Stimulated activated naive B cell treated with anti-CD40 and anti-IgM and Interleukin-4, amounts not matched to agents 10 μg/mL and 1 μg/mL and 100 μg/mL, for 72 hours (primary cell): ENCODE results near the gene PHLDB1.

Source experiments
- ATAC-seq, 2 donors: fragments of 150-1000 bp; cut with Tn5 transposase; replicated peaks; 2 replicates each; pipeline ENCODE4 v1.10.0; 2021; ENCODE audit warnings: moderate library complexity in 1 of 2
- DNase-seq: peaks from one replicate; pipeline ENCODE4 v3.0.0; 2021
- H3K27ac Mint-ChIP-seq: one replicate; pipeline ENCODE4 v1.8.0; 2022; ENCODE audit warnings: mild to moderate bottlenecking, mixed read lengths
- H3K27me3 Mint-ChIP-seq, 2 donors: one replicate each; pipeline ENCODE4 v1.8.0; 2022; ENCODE audit warnings: mixed read lengths in 2 of 2
- H3K36me3 Mint-ChIP-seq, 2 donors: one replicate each; pipeline ENCODE4 v1.8.0; 2022; ENCODE audit warnings: mixed read lengths in 2 of 2, mild to moderate bottlenecking in 1 of 2
- H3K4me1 Mint-ChIP-seq, 2 donors: one replicate each; pipeline ENCODE4 v1.8.0; 2022; ENCODE audit warnings: mixed read lengths in 2 of 2, mild to moderate bottlenecking in 1 of 2
- H3K4me3 Mint-ChIP-seq, 2 donors: one replicate each; pipeline ENCODE4 v1.8.0; 2022; ENCODE audit warnings: mild to moderate bottlenecking in 2 of 2, mixed read lengths in 2 of 2, moderate library complexity in 1 of 2
- H3K9me3 Mint-ChIP-seq, 2 donors: one replicate each; pipeline ENCODE4 v1.8.0; 2022; ENCODE audit warnings: mixed read lengths in 2 of 2, mild to moderate bottlenecking in 1 of 2

The PHLDB1 gene

GRCh38 chr11:118659953-118660680, 52.7 kb downstream of the PHLDB1 start:
- Mint-ChIP-seq H3K36me3 (no peaks in the 10 kb centered on the region), H3K27me3 (peaks cover 5 to 7% of the 10 kb centered on the region in 2 donors), H3K27ac (no peak overlapping the region), H3K4me3 (no peak overlapping the region), H3K9me3 (no peaks in the 10 kb centered on the region), H3K4me1 (peaks cover 5 to 9% of the 10 kb centered on the region in 2 donors)
- DNase-seq (no peak), ATAC-seq (no peak)

DNA sequence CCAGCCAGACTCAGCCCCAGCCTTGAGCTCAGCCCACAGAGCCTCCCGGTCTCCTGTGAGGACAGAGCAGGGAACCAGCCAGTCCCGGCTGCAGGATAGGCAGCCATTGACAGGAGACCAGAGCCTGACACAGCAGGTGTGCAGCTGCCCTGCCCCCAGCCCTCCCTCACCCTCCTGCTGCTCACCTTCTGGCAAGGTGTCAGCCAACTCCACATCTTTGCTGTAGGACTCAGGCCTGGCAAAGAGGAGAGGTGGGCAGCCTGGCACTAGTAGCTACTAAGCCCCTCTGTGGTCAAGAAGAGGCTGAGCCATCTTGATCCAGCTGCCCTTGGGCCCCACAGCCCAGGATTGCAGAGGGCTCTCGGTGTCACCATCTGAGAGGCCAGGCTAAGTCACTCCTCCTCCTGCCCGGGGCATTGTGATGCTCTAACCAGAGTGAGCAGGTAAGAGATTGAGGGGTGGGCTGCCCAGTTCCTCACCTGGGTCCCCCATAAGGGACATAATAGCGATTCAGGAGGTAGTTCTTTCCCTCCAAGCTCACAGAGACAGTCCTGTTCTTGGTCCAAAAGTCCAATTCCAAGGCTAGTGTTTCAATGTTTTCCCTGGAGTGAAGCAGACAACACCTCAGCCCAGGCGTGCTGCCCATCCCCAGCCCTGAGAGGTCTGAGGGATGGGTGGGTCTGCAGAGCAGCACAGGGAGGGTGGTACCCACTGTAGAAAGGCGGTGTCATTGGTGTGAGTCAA, 53.4 kb downstream of the PHLDB1 start:
- Mint-ChIP-seq H3K9me3 (no peaks in the 10 kb centered on the region), H3K27me3 (peaks cover 5 to 7% of the 10 kb centered on the region in 2 donors), H3K4me3 (no peak overlapping the region), H3K4me1 (peaks cover 5 to 9% of the 10 kb centered on the region in 2 donors), H3K27ac (no peak overlapping the region), H3K36me3 (no peaks in the 10 kb centered on the region)
- DNase-seq (no peak), ATAC-seq (no peak)

- no peak overlapping the region for H3K4me3 Mint-ChIP-seq
- peaks cover 5 to 9% of the 10 kb centered on the region in 2 donors for H3K4me1 Mint-ChIP-seq
- ATAC-seq (no peak), DNase-seq (no peak)
- no peaks in the 10 kb centered on the region for H3K9me3 Mint-ChIP-seq
- H3K36me3 Mint-ChIP-seq, result no peaks in the 10 kb centered on the region
- no peak overlapping the region for H3K27ac Mint-ChIP-seq
- peaks cover 5 to 7% of the 10 kb centered on the region in 2 donors for H3K27me3 Mint-ChIP-seq
Measured at GRCh38 chr11:118661425-118662301, 54.2 kb downstream of the PHLDB1 start.

- no peak overlapping the region for H3K4me3 Mint-ChIP-seq
- DNase-seq (no peak), ATAC-seq (no peak)
- H3K27me3 Mint-ChIP-seq, result peaks cover 5 to 7% of the 10 kb centered on the region in 2 donors
- peaks cover 5 to 9% of the 10 kb centered on the region in 2 donors for H3K4me1 Mint-ChIP-seq
- no peak overlapping the region for H3K27ac Mint-ChIP-seq
- H3K9me3 Mint-ChIP-seq, result no peaks in the 10 kb centered on the region
- H3K36me3 Mint-ChIP-seq, result no peaks in the 10 kb centered on the region
Measured at GRCh38 chr11:118662401-118663271, 55.2 kb downstream of the PHLDB1 start.

DNA sequence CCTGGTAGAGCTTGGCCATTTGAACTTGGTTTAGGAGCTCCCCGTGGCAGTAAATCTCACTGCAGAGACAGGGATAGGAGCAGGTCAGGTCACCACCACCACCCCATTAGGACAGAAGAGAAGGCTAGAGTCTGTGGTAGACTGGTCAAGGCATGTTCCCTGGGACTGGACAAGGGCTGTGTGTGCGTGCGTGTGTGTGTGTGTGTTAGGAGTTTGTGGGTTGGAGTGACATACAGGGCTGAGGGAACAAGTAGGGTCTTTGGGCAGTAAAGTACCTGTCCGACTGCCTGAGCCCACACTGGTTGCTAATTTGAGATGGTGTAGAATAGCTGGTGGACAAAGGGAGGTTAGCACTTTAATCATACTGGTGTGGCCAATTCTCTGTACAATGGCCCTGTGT, 56.0 kb downstream of the PHLDB1 start:
- H3K27me3 Mint-ChIP-seq, result peaks cover 5 to 7% of the 10 kb centered on the region in 2 donors

DNA sequence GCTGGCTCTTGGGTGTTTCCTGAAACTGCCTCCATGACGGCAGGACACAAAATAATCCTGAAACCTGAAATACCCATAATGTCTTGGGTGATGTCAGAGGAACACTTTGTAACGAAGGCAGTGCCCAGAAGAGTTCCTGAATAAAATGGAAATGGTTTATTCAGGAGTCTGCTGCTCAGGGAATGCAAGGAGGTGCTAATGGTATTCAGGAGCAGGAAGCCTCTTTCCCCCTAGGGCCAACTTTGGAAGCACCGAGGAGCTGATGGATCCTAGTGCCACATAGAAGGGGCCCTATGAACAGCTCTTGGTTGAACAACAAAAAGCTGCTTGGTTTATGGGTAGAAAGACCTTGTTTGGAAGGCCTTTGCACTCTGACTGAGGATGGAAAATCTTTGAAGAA, 56.5 kb downstream of the PHLDB1 start:
- H3K36me3 Mint-ChIP-seq, result no peaks in the 10 kb centered on the region
- peaks cover 7 to 10% of the 10 kb centered on the region in 2 donors for H3K27me3 Mint-ChIP-seq
- ATAC-seq (no peak), DNase-seq (no peak)
- peaks cover 5 to 9% of the 10 kb centered on the region in 2 donors for H3K4me1 Mint-ChIP-seq
- H3K27ac Mint-ChIP-seq, result no peak overlapping the region
- H3K9me3 Mint-ChIP-seq, result no peaks in the 10 kb centered on the region
- H3K4me3 Mint-ChIP-seq, result no peak overlapping the region

More for the DNA sequence above, 56.0 kb downstream of the PHLDB1 start:
- Mint-ChIP-seq H3K36me3 (no peaks in the 10 kb centered on the region), H3K9me3 (no peaks in the 10 kb centered on the region), H3K27ac (no peak overlapping the region), H3K4me1 (peaks cover 5 to 9% of the 10 kb centered on the region in 2 donors), H3K4me3 (no peak overlapping the region)
- ATAC-seq (no peak), DNase-seq (no peak)

GRCh38 chr11:118666371-118666770, 59.0 kb downstream of the PHLDB1 start:
- H3K27ac Mint-ChIP-seq, result no peak overlapping the region
- no peak for DNase-seq
- peaks cover 5 to 6% of the 10 kb centered on the region in 2 donors for H3K9me3 Mint-ChIP-seq
- no peaks in the 10 kb centered on the region for H3K4me1 Mint-ChIP-seq
- no peak overlapping the region for H3K4me3 Mint-ChIP-seq
- no peak for ATAC-seq
- peaks cover 14 to 26% of the 10 kb centered on the region in 2 donors for H3K27me3 Mint-ChIP-seq
- H3K36me3 Mint-ChIP-seq, result peaks cover 0 to under 1% of the 10 kb centered on the region in 2 donors

DNA sequence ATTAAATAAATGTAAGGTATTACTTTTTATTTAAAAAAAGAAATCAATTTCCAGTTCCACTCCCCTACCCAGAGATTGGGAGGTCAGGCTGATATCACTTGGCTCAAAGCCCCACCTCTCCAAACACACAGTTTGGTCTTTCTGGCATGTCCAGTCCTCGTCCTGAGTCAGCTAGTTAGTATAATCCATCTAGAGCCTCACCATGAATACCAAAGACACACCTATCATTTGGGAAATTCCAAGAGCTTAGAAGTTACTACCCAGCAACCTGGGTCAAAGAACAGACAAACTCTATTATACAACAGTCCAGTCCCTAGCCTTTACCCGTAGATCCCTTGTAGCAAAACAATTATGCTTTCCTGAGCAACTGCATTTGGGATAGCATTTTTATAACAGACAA, 62.6 kb downstream of the PHLDB1 start:
- H3K9me3 Mint-ChIP-seq, result peaks cover 7% of the 10 kb centered on the region in 2 donors
- no peak for ATAC-seq
- no peak overlapping the region for H3K27ac Mint-ChIP-seq
- DNase-seq, result no peak
- H3K4me3 Mint-ChIP-seq, result no peak overlapping the region
- no peaks in the 10 kb centered on the region for H3K4me1 Mint-ChIP-seq
- peaks cover 0 to 2% of the 10 kb centered on the region in 2 donors for H3K36me3 Mint-ChIP-seq
- peaks cover 7 to 29% of the 10 kb centered on the region in 2 donors for H3K27me3 Mint-ChIP-seq

- H3K27me3 Mint-ChIP-seq, result peaks cover 9 to 29% of the 10 kb centered on the region in 2 donors
- H3K9me3 Mint-ChIP-seq, result peaks cover 7% of the 10 kb centered on the region in 2 donors
- H3K36me3 Mint-ChIP-seq, result peaks cover 0 to 2% of the 10 kb centered on the region in 2 donors
- H3K4me1 Mint-ChIP-seq, result no peaks in the 10 kb centered on the region
- H3K4me3 Mint-ChIP-seq, result no peak overlapping the region
- DNase-seq, result no peak
- ATAC-seq, result no peak
- H3K27ac Mint-ChIP-seq, result no peak overlapping the region
Measured at GRCh38 chr11:118671254-118671653, 63.8 kb downstream of the PHLDB1 start.

DNA sequence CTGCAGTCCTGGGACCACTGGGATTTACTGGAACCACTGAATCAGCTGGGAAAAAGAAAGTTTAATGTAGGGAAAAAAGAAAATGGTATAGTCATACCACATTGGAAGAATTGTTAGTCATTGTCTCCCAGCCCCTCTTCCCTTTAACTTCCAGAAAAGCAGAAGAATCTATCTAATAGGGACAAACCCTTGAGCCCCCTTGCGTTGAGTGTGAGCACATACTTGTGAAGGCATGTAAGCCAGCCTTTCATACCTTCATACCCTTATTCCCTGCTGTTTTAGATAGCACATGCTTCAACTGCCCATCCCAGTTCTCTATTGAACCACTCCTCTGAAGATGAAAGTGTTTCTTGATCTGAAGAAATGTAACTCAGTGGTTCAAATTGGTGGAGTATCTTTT, 65.4 kb downstream of the PHLDB1 start:
- no peak overlapping the region for H3K27ac Mint-ChIP-seq
- H3K4me1 Mint-ChIP-seq, result no peaks in the 10 kb centered on the region
- peaks cover 0 to 2% of the 10 kb centered on the region in 2 donors for H3K36me3 Mint-ChIP-seq
- peaks cover 9 to 29% of the 10 kb centered on the region in 2 donors for H3K27me3 Mint-ChIP-seq
- ATAC-seq (no peak), DNase-seq (no peak)
- H3K4me3 Mint-ChIP-seq, result no peak overlapping the region
- H3K9me3 Mint-ChIP-seq, result peaks cover 9 to 10% of the 10 kb centered on the region in 2 donors

GRCh38 chr11:118673361-118674081, 66.1 kb downstream of the PHLDB1 start:
- H3K27ac Mint-ChIP-seq, result no peak overlapping the region
- ATAC-seq (no peak), DNase-seq (no peak)
- H3K9me3 Mint-ChIP-seq, result peaks cover 9 to 10% of the 10 kb centered on the region in 2 donors
- H3K4me1 Mint-ChIP-seq, result no peaks in the 10 kb centered on the region
- no peak overlapping the region for H3K4me3 Mint-ChIP-seq
- peaks cover 0 to 2% of the 10 kb centered on the region in 2 donors for H3K36me3 Mint-ChIP-seq
- peaks cover 9 to 29% of the 10 kb centered on the region in 2 donors for H3K27me3 Mint-ChIP-seq

GRCh38 chr11:118674082-118674435, 66.6 kb downstream of the PHLDB1 start:
- H3K27me3 Mint-ChIP-seq, result peaks cover 9 to 23% of the 10 kb centered on the region in 2 donors
- H3K9me3 Mint-ChIP-seq, result peaks cover 9 to 10% of the 10 kb centered on the region in 2 donors
- no peaks in the 10 kb centered on the region for H3K4me1 Mint-ChIP-seq
- peaks cover 0 to 2% of the 10 kb centered on the region in 2 donors for H3K36me3 Mint-ChIP-seq
- H3K27ac Mint-ChIP-seq, result no peak overlapping the region
- H3K4me3 Mint-ChIP-seq, result no peak overlapping the region
- ATAC-seq, result no peak
- DNase-seq, result no peak

DNA sequence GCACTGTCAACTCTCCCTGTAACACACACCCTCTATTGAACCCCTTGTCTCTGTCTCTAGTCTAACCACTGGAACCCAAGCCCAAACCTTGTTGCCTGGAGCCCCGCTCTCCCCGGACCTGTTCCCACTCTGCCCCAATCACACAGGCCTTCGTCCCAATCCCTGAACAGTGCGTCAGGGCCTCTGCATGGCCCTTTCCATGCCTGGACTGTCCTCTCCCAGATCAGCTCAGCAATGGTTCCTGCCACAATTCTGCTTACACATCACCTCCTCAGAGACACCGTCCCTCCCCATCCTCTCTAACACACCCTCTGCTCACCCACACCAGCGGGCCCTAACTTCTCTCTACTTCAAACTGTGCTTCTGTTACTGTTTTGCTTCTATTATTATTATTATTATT, 70.6 kb downstream of the PHLDB1 start:
- Mint-ChIP-seq H3K27ac (no peak overlapping the region), H3K4me1 (no peaks in the 10 kb centered on the region), H3K4me3 (no peak overlapping the region), H3K36me3 (no peaks in the 10 kb centered on the region), H3K27me3 (peaks cover 0 to 3% of the 10 kb centered on the region in 2 donors), H3K9me3 (peaks cover 2 to 3% of the 10 kb centered on the region in 2 donors)
- DNase-seq (no peak), ATAC-seq (no peak)
